Measurements from ENCODE around the gene MREG.

MREG gene

GRCh38 chr2:215941726-215942125 is 71.6 kb downstream of the MREG start:
- in situ Hi-C loops (cut with HindIII; ENCODE audit: low pct_ligation_motif_present, low sequenced_read_pairs) = no loop called here
- H3K36me3 ChIP-seq (replicated peaks) = no peaks in the 10 kb centered on the region
- no peak for DNase-seq
- no peak overlapping the region for H3K4me3 ChIP-seq (ENCODE audit: low read depth, low read length)
- H3K27me3 ChIP-seq (replicated peaks) = no peaks in the 10 kb centered on the region
- TF ChIP-seq CTCF (IDR thresholded peaks at IDR 0.05; ENCODE audit: low read depth, low read length, missing control alignments) = no peak
- H3K27ac ChIP-seq = no peak overlapping the region

- no peak for TF ChIP-seq CTCF (IDR thresholded peaks at IDR 0.05; ENCODE audit: low read depth, low read length, missing control alignments)
These were observed 72.6 kb downstream of the MREG start for GRCh38 chr2:215940645-215941184.

GRCh38 chr2:215937190-215937589 is 76.2 kb downstream of the MREG start:
- H3K36me3 ChIP-seq (replicated peaks) = no peaks in the 10 kb centered on the region
- no peaks in the 10 kb centered on the region for H3K27me3 ChIP-seq (replicated peaks)
- no peak for DNase-seq
- H3K27ac ChIP-seq = no peak overlapping the region
- in situ Hi-C loops (cut with HindIII; ENCODE audit: low pct_ligation_motif_present, low sequenced_read_pairs) = no loop called here
- H3K4me3 ChIP-seq (ENCODE audit: low read depth, low read length) = no peak overlapping the region
- TF ChIP-seq CTCF (IDR thresholded peaks at IDR 0.05; ENCODE audit: low read depth, low read length, missing control alignments) = no peak

More at GRCh38 chr2:215940645-215941184, 72.6 kb downstream of the MREG start:
- in situ Hi-C loops (cut with HindIII; ENCODE audit: low pct_ligation_motif_present, low sequenced_read_pairs) = no loop called here
- H3K27ac ChIP-seq = no peak overlapping the region
- no peaks in the 10 kb centered on the region for H3K27me3 ChIP-seq (replicated peaks)
- H3K4me3 ChIP-seq (ENCODE audit: low read depth, low read length) = no peak overlapping the region
- no peak for DNase-seq
- no peaks in the 10 kb centered on the region for H3K36me3 ChIP-seq (replicated peaks)

GRCh38 chr2:215933151-215933550 is 80.2 kb downstream of the MREG start:
- Histone ChIP-seq H3K27ac (no peak overlapping the region), H3K36me3 (replicated peaks) (no peaks in the 10 kb centered on the region), H3K4me3 (ENCODE audit: low read depth, low read length) (no peak overlapping the region), H3K27me3 (replicated peaks) (no peaks in the 10 kb centered on the region)
- TF ChIP-seq CTCF (IDR thresholded peaks at IDR 0.05; ENCODE audit: low read depth, low read length, missing control alignments) = no peak
- no peak for DNase-seq
- in situ Hi-C loops (cut with HindIII; ENCODE audit: low pct_ligation_motif_present, low sequenced_read_pairs) = no loop called here

GRCh38 chr2:215931256-215931903 is 82.0 kb downstream of the MREG start:
- in situ Hi-C loops (cut with HindIII; ENCODE audit: low pct_ligation_motif_present, low sequenced_read_pairs) = no loop called here
- Histone ChIP-seq H3K4me3 (ENCODE audit: low read depth, low read length) (no peak overlapping the region), H3K36me3 (replicated peaks) (no peaks in the 10 kb centered on the region), H3K27ac (peak overlapping the region; percentile 71), H3K27me3 (replicated peaks) (no peaks in the 10 kb centered on the region)
- DNase-seq = peak; percentile 83
- peak; percentile 95 for TF ChIP-seq CTCF (IDR thresholded peaks at IDR 0.05; ENCODE audit: low read depth, low read length, missing control alignments)
